Measurements from ENCODE around the gene QSER1.

- TF ChIP-seq CTCF (IDR thresholded peaks at IDR 0.05): no peak
- TF ChIP-seq POLR2A (IDR thresholded peaks at IDR 0.05): no peak
- no peak for TF ChIP-seq EP300 (IDR thresholded peaks at IDR 0.05)
Observed at GRCh38 chr11:32987851-32988250, 95.2 kb downstream of the QSER1 start.
